Astrocyte of the spinal cord (primary cell): ENCODE data around the gene SLC14A1.
A peak's percentile ranks its signal among the peaks of the same experiment; 100 is the strongest.

Experiments used
- DNase-seq: peaks from one replicate; pipeline ENCODE4 v3.0.0; 2011; ENCODE audit warnings: low read depth, low spot score
- H3K4me3 ChIP-seq: 2 replicates; pipeline ENCODE4 v1.5.1; 2011; ENCODE audit warnings: low read depth, mild to moderate bottlenecking, low read length, moderate library complexity
- CTCF ChIP-seq: IDR thresholded peaks from 2 replicates; pipeline ENCODE4 v1.5.1; 2012; ENCODE audit warnings: low read depth, mild to moderate bottlenecking, low read length, inconsistent platforms
- in situ Hi-C: cut with HindIII; loops from 2 replicates; pipeline ENCODE4 v1.10.0; 2017; ENCODE audit warnings: low sequenced_read_pairs

The SLC14A1 gene

DNA sequence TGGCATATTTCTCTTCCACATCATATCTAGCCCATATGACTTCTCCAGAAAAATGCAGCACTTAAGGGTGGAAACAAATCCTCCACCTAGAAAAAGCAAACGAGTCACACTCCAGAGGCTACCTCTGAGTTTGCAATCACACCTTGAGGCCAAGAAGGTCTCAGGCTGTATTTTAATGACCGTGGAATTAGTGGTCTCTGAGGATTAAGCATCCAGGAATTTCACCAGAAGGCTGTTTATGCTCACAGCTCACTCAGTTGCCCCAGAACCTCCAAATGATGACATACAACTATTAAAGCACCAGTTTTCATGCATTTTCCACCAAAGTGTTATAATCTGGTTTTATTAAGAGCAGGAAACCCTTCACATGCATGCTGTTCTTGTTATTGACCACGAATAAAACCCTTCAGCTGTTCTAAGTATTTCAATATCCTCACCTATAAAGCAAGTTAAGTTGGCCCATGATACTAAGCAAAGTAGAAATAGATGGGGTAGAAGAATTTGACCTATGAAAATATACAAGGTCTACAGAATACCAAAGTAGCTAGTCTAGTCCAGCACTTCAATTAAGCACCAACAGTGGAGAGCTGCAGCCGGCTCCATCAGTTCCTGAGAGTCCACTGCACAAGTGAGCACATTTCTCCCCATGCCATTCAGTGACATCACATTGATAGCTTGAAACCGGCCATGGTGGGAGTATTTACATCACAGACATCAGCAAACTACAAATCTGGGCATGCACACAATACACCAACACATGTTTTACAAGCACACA, 39.5 kb upstream of the SLC14A1 start:
- DNase-seq = no peak
- in situ Hi-C loops = no loop called here
- H3K4me3 ChIP-seq = no peak overlapping the region
- TF ChIP-seq CTCF = no peak

GRCh38 chr18:45686891-45687611, 36.9 kb upstream of the SLC14A1 start:
- no peak for TF ChIP-seq CTCF
- DNase-seq = peak; percentile 28
- no peak overlapping the region for H3K4me3 ChIP-seq
- in situ Hi-C loops = no loop called here

GRCh38 chr18:45687621-45688020, 36.4 kb upstream of the SLC14A1 start:
- no peak for DNase-seq
- H3K4me3 ChIP-seq = no peak overlapping the region
- no peak for TF ChIP-seq CTCF
- in situ Hi-C loops = no loop called here

GRCh38 chr18:45688113-45688512, 35.9 kb upstream of the SLC14A1 start:
- no peak overlapping the region for H3K4me3 ChIP-seq
- peak; percentile 57 for DNase-seq
- no peak for TF ChIP-seq CTCF
- in situ Hi-C loops = no loop called here

GRCh38 chr18:45688833-45689232, 35.1 kb upstream of the SLC14A1 start:
- TF ChIP-seq CTCF = no peak
- DNase-seq = no peak
- in situ Hi-C loops = no loop called here
- no peak overlapping the region for H3K4me3 ChIP-seq

- no peak for DNase-seq
- no peak overlapping the region for H3K4me3 ChIP-seq
- TF ChIP-seq CTCF = no peak
- in situ Hi-C loops = no loop called here
These were observed 34.6 kb upstream of the SLC14A1 start for GRCh38 chr18:45689396-45689795.
